Astrocyte of the spinal cord (primary cell): ENCODE results near the gene RSBN1L.

ENCODE experiments used
- DNase-seq: peaks from one replicate; pipeline ENCODE4 v3.0.0; 2011; ENCODE audit warnings: low read depth, low spot score
- H3K4me3 ChIP-seq: 2 replicates; pipeline ENCODE4 v1.5.1; 2011; ENCODE audit warnings: low read depth, mild to moderate bottlenecking, low read length, moderate library complexity
- in situ Hi-C: cut with HindIII; loops from 2 replicates; pipeline ENCODE4 v1.10.0; 2017; ENCODE audit warnings: low sequenced_read_pairs
- TF ChIP-seq, protein P1 (sequence below): IDR thresholded peaks from 2 replicates; pipeline ENCODE4 v1.5.1; 2012; ENCODE audit warnings: low read depth, mild to moderate bottlenecking, low read length, inconsistent platforms

The RSBN1L gene

DNA sequence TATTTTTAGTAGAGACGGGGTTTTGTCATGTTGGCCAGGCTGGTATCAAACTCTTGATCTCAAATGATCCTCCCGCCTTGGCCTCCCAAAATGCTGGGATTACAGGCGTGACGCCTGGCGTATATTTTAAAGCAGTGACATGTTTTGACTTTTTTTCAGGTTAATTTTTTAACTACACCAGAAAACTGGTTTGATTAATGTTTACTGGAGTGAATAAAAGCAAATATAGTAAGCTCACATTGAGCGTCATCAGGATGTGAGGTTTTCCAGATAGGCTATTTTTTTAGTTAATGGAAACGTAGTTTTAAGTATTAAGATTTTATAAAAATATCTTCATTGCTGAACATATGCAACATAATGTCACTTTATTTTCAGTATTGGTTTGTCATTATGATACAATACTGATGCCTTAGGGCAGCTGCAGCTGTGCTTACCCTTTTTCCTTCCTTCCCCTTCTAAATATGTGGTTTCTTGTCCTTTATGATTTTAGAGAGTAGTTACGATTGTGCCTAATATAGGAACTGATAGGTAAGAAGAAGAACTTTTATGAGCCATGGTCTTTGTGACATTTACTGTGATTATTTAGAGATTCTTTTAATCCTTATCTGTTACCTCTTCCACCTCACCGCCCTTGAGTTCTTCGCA is 64.7 kb downstream of the RSBN1L start:
- no peak for DNase-seq
- TF ChIP-seq, protein P1, sequence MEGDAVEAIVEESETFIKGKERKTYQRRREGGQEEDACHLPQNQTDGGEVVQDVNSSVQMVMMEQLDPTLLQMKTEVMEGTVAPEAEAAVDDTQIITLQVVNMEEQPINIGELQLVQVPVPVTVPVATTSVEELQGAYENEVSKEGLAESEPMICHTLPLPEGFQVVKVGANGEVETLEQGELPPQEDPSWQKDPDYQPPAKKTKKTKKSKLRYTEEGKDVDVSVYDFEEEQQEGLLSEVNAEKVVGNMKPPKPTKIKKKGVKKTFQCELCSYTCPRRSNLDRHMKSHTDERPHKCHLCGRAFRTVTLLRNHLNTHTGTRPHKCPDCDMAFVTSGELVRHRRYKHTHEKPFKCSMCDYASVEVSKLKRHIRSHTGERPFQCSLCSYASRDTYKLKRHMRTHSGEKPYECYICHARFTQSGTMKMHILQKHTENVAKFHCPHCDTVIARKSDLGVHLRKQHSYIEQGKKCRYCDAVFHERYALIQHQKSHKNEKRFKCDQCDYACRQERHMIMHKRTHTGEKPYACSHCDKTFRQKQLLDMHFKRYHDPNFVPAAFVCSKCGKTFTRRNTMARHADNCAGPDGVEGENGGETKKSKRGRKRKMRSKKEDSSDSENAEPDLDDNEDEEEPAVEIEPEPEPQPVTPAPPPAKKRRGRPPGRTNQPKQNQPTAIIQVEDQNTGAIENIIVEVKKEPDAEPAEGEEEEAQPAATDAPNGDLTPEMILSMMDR: no peak
- in situ Hi-C loops: no loop called here
- no peak overlapping the region for H3K4me3 ChIP-seq

GRCh38 chr7:77765481-77765880 is 69.2 kb downstream of the RSBN1L start:
- TF ChIP-seq, protein P1: no peak
- DNase-seq: no peak
- no peak overlapping the region for H3K4me3 ChIP-seq
- in situ Hi-C loops: no loop called here

DNA sequence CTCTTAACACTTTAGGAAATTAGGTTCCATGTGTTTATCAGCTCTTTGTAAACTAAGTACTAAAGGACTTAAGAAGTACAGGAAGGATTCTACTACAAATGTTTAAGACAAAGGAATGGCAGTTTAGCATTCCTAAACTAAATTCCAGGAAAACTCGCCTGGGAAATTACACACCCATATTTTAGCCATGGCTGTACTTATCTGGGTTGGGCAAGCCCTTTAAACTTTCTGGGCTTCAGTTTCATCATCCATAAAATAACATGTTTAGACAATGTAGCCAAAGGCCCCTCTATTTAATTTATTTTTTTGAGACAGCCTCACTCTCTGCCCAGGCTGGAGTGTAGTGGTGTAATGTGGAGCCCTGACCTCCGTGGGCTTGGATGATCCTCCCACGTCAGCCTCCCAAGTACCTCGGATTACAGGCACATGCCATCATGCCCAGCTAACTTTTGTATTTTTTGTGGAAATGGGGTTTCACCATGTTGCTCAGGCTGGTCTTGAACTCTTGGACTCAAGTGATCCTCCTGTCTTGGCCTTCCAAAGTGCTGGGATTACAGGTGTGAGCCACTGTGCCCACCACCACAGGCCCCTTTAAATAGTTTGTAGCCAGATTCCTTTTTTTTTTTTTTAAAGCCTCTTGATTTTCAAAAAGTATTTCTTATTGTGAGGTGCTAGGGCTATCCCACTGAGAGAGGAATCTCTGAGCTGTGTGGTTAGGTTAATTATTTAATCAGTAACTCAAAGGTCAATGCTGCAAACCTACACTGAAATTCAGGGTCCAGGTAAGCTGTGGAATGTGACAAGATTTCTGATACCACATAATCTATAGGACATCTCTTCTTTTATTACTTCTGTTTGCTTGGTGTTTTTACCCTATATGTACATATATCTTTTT is 69.9 kb downstream of the RSBN1L start:
- H3K4me3 ChIP-seq: no peak overlapping the region
- in situ Hi-C loops: no loop called here
- no peak for DNase-seq
- TF ChIP-seq, protein P1: no peak

- no peak for DNase-seq
- in situ Hi-C loops: no loop called here
Observed at GRCh38 chr7:77766801-77767605, 70.7 kb downstream of the RSBN1L start.

DNA sequence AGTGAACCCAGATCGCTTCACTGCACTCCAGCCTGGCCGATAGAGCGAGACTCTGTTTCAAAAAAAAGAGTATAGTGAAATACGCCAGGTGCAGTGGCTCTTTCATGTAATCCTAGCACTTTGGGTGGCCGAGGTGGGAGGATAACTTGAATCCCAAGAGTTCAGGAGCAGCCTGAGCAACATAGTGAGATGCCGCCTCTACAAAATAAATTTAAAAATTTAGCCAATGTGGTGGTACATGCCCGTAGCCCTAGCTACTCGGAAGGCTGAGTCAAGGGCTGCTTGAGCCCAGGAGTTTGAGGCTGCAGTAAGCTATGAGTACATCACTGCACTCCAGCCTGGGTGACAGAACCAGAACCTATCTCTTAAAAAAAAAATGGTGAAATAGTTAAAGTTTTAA is 74.1 kb downstream of the RSBN1L start:
- in situ Hi-C loops: no loop called here
- no peak for DNase-seq
- TF ChIP-seq, protein P1: no peak
- H3K4me3 ChIP-seq: no peak overlapping the region

More at GRCh38 chr7:77766801-77767605, 70.7 kb downstream of the RSBN1L start:
- TF ChIP-seq, protein P1: no peak
- no peak overlapping the region for H3K4me3 ChIP-seq

- no peak for DNase-seq
- TF ChIP-seq, protein P1: no peak
- in situ Hi-C loops: no loop called here
- H3K4me3 ChIP-seq: no peak overlapping the region
Observed at GRCh38 chr7:77771901-77772300, 75.6 kb downstream of the RSBN1L start.
